HCT116 (cell line): ENCODE data around the gene PDF. TPM values are rescaled to one million over a fixed set of nuclear protein-coding genes. Genes with fewer than 3 reads are reported as not detected.

Source experiments
- ATAC-seq: fragments of 200-7000 bp; cut with Tn5 transposase; 2 replicates; pipeline ENCODE4 v1.9.1; 2020; ENCODE audit warnings: mild to moderate bottlenecking, moderate library complexity
- BruUV-seq: library from RNA; stranded (reverse); fragments of 400-500 nt; replicated peaks from 2 replicates; lab custom pipeline; 2021; lab: Mats Ljungman, UMichigan
- CTCF ChIA-PET: fragments of 300-600 bp; sonication (Branson Sonifier 250); formaldehyde crosslinking; loops from one replicate; lab custom pipeline; 2021; ENCODE audit warnings: antibody characterized with exemption; lab: Charles Lee
- POLR2A ChIA-PET: fragments of 300-600, 350-600 bp; sonication (Branson Sonifier 250); formaldehyde crosslinking; loops from one replicate; lab custom pipeline; 2021; ENCODE audit warnings: antibody characterized with exemption; lab: Charles Lee
- RAD21 ChIA-PET, 2 experiments: fragments of 300-600 bp; sonication (Branson Sonifier 250); formaldehyde crosslinking; loops; one replicate each; lab custom pipeline; 2023; ENCODE audit warnings: low total read pairs in 2 of 2; ENCODE audit not compliant: uncharacterized antibody in 2 of 2, unreplicated experiment in 2 of 2, low non-redundant PET in 1 of 2; lab: Charles Lee
- DNase-seq: peaks from one replicate; pipeline ENCODE4 v3.0.0-alpha.2; 2010; ENCODE audit warnings: low read depth, low spot score
- H2AFZ ChIP-seq: fragments of 200-600 bp; shearing (Covaris generic), sonication (generic); 2 replicates; pipeline ENCODE4 v1.6.1; 2017; ENCODE audit warnings: low read depth, mixed run types, mixed read lengths, antibody characterized with exemption, low read length; ENCODE audit not compliant: poor library complexity, severe bottlenecking
- H3K27ac ChIP-seq: 2 replicates; pipeline ENCODE4 v1.5.1; 2012; ENCODE audit warnings: low read depth, low read length
- H3K27me3 ChIP-seq: fragments of 200-600 bp; sonication (generic); 2 replicates; pipeline ENCODE4 v1.6.1; 2016; ENCODE audit warnings: mixed run types, low read length, mixed read lengths; ENCODE audit not compliant: insufficient read depth
- H3K36me3 ChIP-seq, 2 experiments: fragments of 200-500 bp in 1 of 2; fragments of 200-600 bp in 1 of 2; sonication (Bioruptor generic) in 1 of 2; sonication (generic) in 1 of 2; 2 replicates each; pipeline versions ENCODE4 v1.5.1 to v1.6.1; 2014 to 2016; ENCODE audit warnings: low read length in 2 of 2, inconsistent platforms in 1 of 2, mixed read lengths in 1 of 2, mixed run types in 1 of 2; ENCODE audit not compliant: insufficient read depth in 2 of 2, control insufficient read depth in 1 of 2
- H3K4me1 ChIP-seq, 2 experiments: fragments of 200-600 bp in 1 of 2; sonication (generic) in 1 of 2; 2 replicates each; pipeline versions ENCODE4 v1.5.1 to v1.6.1; 2012 to 2017; ENCODE audit warnings: low read length in 2 of 2, inconsistent platforms in 1 of 2, mild to moderate bottlenecking in 1 of 2, mixed read lengths in 1 of 2, mixed run types in 1 of 2, moderate library complexity in 1 of 2; ENCODE audit not compliant: insufficient read depth in 2 of 2, control insufficient read depth in 1 of 2
- H3K4me2 ChIP-seq: fragments of 200-600 bp; sonication (generic); 2 replicates; pipeline ENCODE4 v1.6.1; 2017; ENCODE audit warnings: mixed run types, low read length, mixed read lengths
- H3K4me3 ChIP-seq, 2 experiments: fragments of 200-600 bp in 1 of 2; sonication (generic) in 1 of 2; replicated peaks in 1 of 2; 2 replicates each; pipeline ENCODE4 v1.5.1; 2011 to 2016; ENCODE audit warnings: low read length in 2 of 2, control low read depth in 1 of 2, low read depth in 1 of 2, mild to moderate bottlenecking in 1 of 2, mixed read lengths in 1 of 2, mixed run types in 1 of 2
- H3K79me2 ChIP-seq: fragments of 200-600 bp; sonication (generic); 2 replicates; pipeline ENCODE4 v1.6.1; 2017; ENCODE audit warnings: mild to moderate bottlenecking, mixed run types, low read length, moderate library complexity, mixed read lengths; ENCODE audit not compliant: insufficient read depth
- H3K9ac ChIP-seq: fragments of 200-600 bp; sonication (generic); 2 replicates; pipeline ENCODE4 v1.6.1; 2016; ENCODE audit warnings: low read length, mixed read lengths
- H3K9me2 ChIP-seq: fragments of 200-600 bp; sonication (generic), shearing (Covaris generic); 2 replicates; pipeline ENCODE4 v1.6.1; 2017; ENCODE audit warnings: mixed run types, mild to moderate bottlenecking, moderate library complexity; ENCODE audit not compliant: insufficient read depth
- H3K9me3 ChIP-seq, 2 experiments: fragments of 200-500 bp in 1 of 2; fragments of 200-600 bp in 1 of 2; sonication (Bioruptor generic) in 1 of 2; sonication (generic) in 1 of 2; 2 replicates each; pipeline ENCODE4 v1.6.1; 2014 to 2017; ENCODE audit warnings: low read length in 2 of 2, mixed read lengths in 2 of 2, inconsistent platforms in 1 of 2, low read depth in 1 of 2, mild to moderate bottlenecking in 1 of 2, mixed run types in 1 of 2, moderate library complexity in 1 of 2; ENCODE audit not compliant: control insufficient read depth in 1 of 2, insufficient read depth in 1 of 2
- H4K20me1 ChIP-seq: fragments of 200-600 bp; sonication (generic), shearing (Covaris generic); 2 replicates; pipeline ENCODE4 v1.6.1; 2017; ENCODE audit warnings: mixed run types, mild to moderate bottlenecking, moderate library complexity; ENCODE audit not compliant: insufficient read depth
- CBX3 ChIP-seq: IDR thresholded peaks from 2 replicates; pipeline ENCODE4 v1.6.1; 2012; ENCODE audit warnings: low read depth
- CTCF ChIP-seq, 3 experiments: fragments of 200-600 bp in 1 of 3; sonication (generic) in 1 of 3; IDR thresholded peaks in 2 of 3; conservative IDR thresholded peaks in 1 of 3; 2 replicates each; pipeline ENCODE4 v1.5.1; 2012 to 2017; ENCODE audit warnings: low read depth in 2 of 3, low read length in 2 of 3, antibody characterized with exemption in 1 of 3, borderline replicate concordance in 1 of 3, control low read depth in 1 of 3, mild to moderate bottlenecking in 1 of 3, mixed read lengths in 1 of 3, mixed run types in 1 of 3, moderate library complexity in 1 of 3; ENCODE audit not compliant: insufficient read depth in 1 of 3
- EGR1 ChIP-seq: IDR thresholded peaks from 2 replicates; pipeline ENCODE4 v1.6.1; 2012; ENCODE audit warnings: low read depth
- ELF1 ChIP-seq: IDR thresholded peaks from 2 replicates; pipeline ENCODE4 v1.6.1; 2012; ENCODE audit warnings: low read depth, borderline replicate concordance
- EZH2phosphoT487 ChIP-seq: fragments of 200-600 bp; IDR thresholded peaks from 2 replicates; pipeline ENCODE4 v1.6.1; 2018; ENCODE audit warnings: antibody characterized with exemption, borderline replicate concordance
- FOSL1 ChIP-seq: IDR thresholded peaks from 2 replicates; pipeline ENCODE4 v1.6.1; 2012; ENCODE audit warnings: low read depth
- MAX ChIP-seq: IDR thresholded peaks from 2 replicates; pipeline ENCODE4 v1.6.1; 2012
- POLR2A ChIP-seq: IDR thresholded peaks from 2 replicates; pipeline ENCODE4 v1.7.0; 2011; ENCODE audit warnings: borderline replicate concordance; ENCODE audit not compliant: insufficient read depth, insufficient read length; ENCODE audit errors: extremely low read depth
- POLR2AphosphoS5 ChIP-seq: IDR thresholded peaks from 2 replicates; pipeline ENCODE4 v1.6.1; 2011; ENCODE audit warnings: mild to moderate bottlenecking, low read depth, low read length, moderate library complexity
- RAD21 ChIP-seq: IDR thresholded peaks from 2 replicates; pipeline ENCODE4 v1.6.1; 2012; ENCODE audit warnings: low read depth, mild to moderate bottlenecking
- REST ChIP-seq: IDR thresholded peaks from 2 replicates; pipeline ENCODE4 v1.6.1; 2012; ENCODE audit warnings: low read depth
- YY1 ChIP-seq: IDR thresholded peaks from 2 replicates; pipeline ENCODE4 v1.6.1; 2011; ENCODE audit warnings: low read length, low read depth, moderate library complexity, mild to moderate bottlenecking; ENCODE audit not compliant: insufficient replicate concordance; ENCODE audit errors: extremely low read depth
- ZBTB33 ChIP-seq: IDR thresholded peaks from 2 replicates; pipeline ENCODE4 v1.6.1; 2011; ENCODE audit warnings: mild to moderate bottlenecking, low read length, moderate library complexity; ENCODE audit not compliant: insufficient replicate concordance; ENCODE audit errors: extremely low read depth
- ZFX ChIP-seq: fragments of 450-650 bp; IDR thresholded peaks from 2 replicates; pipeline ENCODE4 v1.6.1; 2017
- ZNF274 ChIP-seq: fragments of 200-500 bp; sonication (Bioruptor generic); IDR thresholded peaks from 2 replicates; pipeline ENCODE4 v1.6.1; 2014; ENCODE audit warnings: mild to moderate bottlenecking, low read depth, low read length, inconsistent platforms
- intact Hi-C: fragments of 100-400 bp; cut with micrococcal nuclease; formaldehyde crosslinking; loops from 2 replicates; pipeline ENCODE4 v1.10.0; 2022
- total RNA-seq: library from RNA; stranded (reverse); gene quantifications from one replicate; pipeline ENCODE4 v1.2.1, GENCODE V29; 2021; ENCODE audit not compliant: unreplicated experiment

Gene PDF
- total RNA-seq, 1 experiment from 2014 or later: 33.9 TPM

- H3K4me2 ChIP-seq: no peak overlapping the region
- no peak overlapping the region for H3K9ac ChIP-seq
- peaks cover 0 to 4% of the 10 kb centered on the region in 2 experiments; a peak in 2 of 4 replicates for H3K4me1 ChIP-seq
- TF ChIP-seq POLR2A (no peak), YY1 (no peak), REST (no peak), ZNF274 (no peak), RAD21 (no peak), ELF1 (no peak), MAX (no peak), POLR2AphosphoS5 (no peak), EZH2phosphoT487 (no peak), CTCF (IDR thresholded peaks at IDR 0.05 in 2 of 3, conservative IDR thresholded peaks at IDR 0.05 in 1 of 3; ENCODE audit: borderline replicate concordance in 1 of 3, insufficient read depth in 1 of 3, low read depth in 2 of 3, low read length in 2 of 3) (no peak), ZBTB33 (no peak), EGR1 (no peak), FOSL1 (no peak), CBX3 (no peak), ZFX (no peak)
- RAD21 ChIA-PET: no interaction called here
- no peaks in the 10 kb centered on the region for H3K9me2 ChIP-seq
- no peaks in the 10 kb centered on the region for H3K27me3 ChIP-seq
- no peaks in the 10 kb centered on the region for H3K79me2 ChIP-seq
- CTCF ChIA-PET: no interaction called here
- POLR2A ChIA-PET: no interaction called here
- no peak overlapping the region for H3K27ac ChIP-seq
- no peak overlapping the region for H2AFZ ChIP-seq
- DNase-seq: no peak
- intact Hi-C loops: no loop called here
- H3K4me3 ChIP-seq: no peak overlapping the region
- H3K9me3 ChIP-seq: no peaks in the 10 kb centered on the region
- H4K20me1 ChIP-seq: no peaks in the 10 kb centered on the region
- no peak for ATAC-seq
- no TSS peak for BruUV-seq
- H3K36me3 ChIP-seq: peaks cover 7 to 14% of the 10 kb centered on the region in 2 experiments; a peak in 2 of 4 replicates
Measured at GRCh38 chr16:69350536-69351133, 20.2 kb upstream of the PDF start.
